Activated T-helper 9 cell treated with anti-CD3 and anti-CD28 coated beads, Interleukin-2, amount 50 U/mL, for 16 hours (primary cell): ENCODE results near the gene NPDC1.
A peak's percentile ranks its signal among the peaks of the same experiment; 100 is the strongest.

ENCODE experiments used
- DNase-seq: peaks from one replicate; pipeline ENCODE4 v3.0.0-alpha.2; 2020; ENCODE audit warnings: low read depth

Gene NPDC1

DNA sequence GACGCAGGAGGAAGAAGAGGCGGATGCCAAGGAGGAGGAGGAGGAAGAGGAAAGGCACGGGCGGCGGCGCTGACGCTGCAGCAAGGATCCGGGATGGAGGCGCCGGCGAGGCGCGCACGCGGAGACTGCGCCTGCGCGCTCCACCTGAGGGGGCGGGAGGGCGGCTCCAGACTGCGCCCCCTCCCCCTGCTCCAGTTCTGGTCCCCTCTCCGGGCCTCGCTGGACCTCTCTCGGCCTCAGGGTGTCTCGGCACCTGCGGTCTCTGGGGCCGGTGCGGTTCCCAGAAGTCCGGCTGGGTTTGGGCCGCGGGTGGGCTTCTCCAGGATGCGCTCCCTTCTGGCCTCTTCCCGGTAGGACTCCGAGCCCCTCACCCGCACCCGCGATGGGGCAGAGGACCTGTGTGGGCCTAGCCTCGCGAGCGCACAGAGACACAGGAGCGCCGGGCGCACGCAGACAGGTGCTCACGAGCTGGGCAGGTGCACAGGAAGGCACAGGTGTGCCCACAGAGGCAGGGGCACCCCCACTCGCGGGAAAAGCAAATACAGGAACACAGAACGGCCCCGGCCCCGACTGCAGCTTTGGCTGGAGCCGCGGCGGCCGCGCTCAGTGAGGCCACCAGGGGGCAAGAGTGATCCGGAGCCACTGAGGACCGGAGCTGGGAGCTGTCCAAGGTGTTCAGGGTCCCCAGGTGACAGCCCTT lies at the start of gene NPDC1:
Gene NPDC1, minus strand, starts transcription at position 90 of the 700 bp plus-strand sequence. CDS start 188 bp downstream, outside the sequence.
- DNase-seq, result peak; percentile 72

GRCh38 chr9:137089232-137089947 lies 43.4 kb upstream of the NPDC1 start:
- no peak for DNase-seq

DNA sequence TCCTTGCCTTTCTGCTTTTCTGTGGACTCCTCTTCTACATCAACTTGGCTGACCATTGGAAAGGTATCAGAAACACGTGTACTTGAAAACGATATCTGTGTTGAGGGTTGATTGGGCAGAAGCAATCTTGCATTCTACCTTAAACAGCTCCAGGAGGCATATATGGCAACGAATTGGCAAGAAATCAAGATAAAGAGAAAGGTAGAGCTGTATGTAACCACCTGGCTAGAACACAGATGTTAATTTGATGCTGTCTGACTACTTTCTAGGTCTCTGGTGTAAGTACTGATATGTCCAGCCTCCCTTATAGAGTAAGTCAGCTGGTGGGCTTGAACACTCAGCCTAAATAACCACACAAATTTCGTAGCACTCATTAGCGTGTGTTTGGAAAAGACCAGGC lies 42.1 kb upstream of the NPDC1 start:
- no peak for DNase-seq

DNA sequence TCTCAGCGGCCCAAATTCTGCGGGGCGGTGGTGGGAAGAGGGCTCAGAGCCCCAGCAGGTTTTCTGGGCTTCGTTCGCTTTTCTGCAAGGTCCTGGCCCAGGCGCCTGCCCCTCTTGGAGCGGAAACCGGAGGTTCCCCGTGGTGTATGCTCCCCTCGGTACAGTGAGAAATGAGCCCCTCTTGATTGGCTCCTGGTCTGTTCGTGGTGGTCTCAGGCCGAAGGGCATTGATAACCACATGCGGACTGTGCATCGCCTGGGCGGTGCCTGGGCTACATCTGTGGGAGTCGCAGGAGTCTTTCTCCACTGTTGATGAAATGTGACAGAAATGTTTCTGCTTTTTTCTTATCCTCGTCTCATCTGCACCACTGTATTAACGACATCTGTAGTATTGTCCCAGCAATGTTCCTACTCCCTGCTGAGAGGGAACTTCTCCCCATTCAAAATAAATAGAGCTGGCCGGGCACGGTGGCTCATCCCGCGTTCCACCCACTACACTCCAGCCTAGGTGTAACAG lies 41.5 kb upstream of the NPDC1 start:
- no peak for DNase-seq

DNA sequence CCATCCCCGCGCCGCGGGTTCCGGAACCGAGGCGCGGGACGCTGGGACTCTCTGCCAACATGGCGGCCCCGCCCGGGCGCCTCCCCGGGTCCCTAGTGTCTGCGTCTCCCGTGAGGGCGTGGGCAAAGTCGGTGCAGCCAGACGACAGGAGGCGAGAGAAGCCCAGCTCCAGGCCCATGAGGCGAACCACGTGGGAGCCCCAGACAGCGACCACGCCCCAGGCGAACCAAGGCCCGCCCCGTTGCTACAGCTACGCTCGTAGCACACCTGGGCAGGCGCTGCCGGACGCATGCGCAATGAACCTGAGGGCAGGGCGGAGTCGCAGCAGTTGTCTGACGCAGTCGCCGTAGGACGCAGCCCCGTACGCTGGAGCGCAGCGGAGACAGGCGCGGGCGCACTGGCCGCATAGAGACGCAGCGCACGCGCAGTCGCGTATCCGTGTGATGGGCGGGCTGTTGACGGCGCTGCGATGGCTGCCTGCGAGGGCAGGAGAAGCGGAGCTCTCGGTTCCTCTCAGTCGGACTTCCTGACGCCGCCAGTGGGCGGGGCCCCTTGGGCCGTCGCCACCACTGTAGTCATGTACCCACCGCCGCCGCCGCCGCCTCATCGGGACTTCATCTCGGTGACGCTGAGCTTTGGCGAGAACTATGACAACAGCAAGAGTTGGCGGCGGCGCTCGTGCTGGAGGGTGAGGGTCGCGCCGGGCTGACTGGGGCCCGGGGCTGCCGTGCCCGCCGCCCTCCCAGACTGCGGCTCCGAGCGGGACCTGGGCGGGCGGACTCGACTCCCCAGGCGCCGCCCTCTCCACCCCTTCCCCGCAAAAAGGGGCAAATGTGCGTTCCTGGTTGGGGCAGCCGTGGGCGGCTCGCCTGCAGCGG lies 40.8 kb upstream of the NPDC1 start, which contains the start of gene MAN1B1:
Gene MAN1B1, plus strand, starts transcription at position 455 of the 878 bp plus-strand sequence. Its CDS starts 15 bp downstream, at position 470.
- DNase-seq, result peak; percentile 99

- DNase-seq, result no peak
Measured at GRCh38 chr9:137085920-137086530, 40.0 kb upstream of the NPDC1 start.

GRCh38 chr9:137084526-137084925 lies 38.5 kb upstream of the NPDC1 start:
- no peak for DNase-seq

GRCh38 chr9:137083394-137084004 lies 37.5 kb upstream of the NPDC1 start:
- no peak for DNase-seq

DNA sequence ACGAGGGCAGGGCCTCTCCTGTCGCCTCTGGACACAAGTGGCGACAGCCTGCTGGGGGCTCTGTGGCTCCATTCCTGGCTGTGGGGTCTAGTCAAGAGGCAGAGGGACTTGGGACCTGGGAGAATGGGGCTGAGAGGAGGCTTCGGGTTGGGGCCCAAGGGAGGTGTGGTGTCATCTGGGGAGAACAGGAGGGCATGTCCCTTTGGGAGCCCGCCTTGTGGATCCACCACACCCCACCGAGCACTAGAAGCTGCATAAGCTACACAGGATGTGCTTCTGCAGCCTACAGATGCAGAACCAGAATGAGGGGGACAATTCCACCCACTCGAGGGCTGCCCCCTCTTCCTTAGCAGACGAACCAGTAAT lies 36.9 kb upstream of the NPDC1 start:
- DNase-seq, result no peak

DNA sequence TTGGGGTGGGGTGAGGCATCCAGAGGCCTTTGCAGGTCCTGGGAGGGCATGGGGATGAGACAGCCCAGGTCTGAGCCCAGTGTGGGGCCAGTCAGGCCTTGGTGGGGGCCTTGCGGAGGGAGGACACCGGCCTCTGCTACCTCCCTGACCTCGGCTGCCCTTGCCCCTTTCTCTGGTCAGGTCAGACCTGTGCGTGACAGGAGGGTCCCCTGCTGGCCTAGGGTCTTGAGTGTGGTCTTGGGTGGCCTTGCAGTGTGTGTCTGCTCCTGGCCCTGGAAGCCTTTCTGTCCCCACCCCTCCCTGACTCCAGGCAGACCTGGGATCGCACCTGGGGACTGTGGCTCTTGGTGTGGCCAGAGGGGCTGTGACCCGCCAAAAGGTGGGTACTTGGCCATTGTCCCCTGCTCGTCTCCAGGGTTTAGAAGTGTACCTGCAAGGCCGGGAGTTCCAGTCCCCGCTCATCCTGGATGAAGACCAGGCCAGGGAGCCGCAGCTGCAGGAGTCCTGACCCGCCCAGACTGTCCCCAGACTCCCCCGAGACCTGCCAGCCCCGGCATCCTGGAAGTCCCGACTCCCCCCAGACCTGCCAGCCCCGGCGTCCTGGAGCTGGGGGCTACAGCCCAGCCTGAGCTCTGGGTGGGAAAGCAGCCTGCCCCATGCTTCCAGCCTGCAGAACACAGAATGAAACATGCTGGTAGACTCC lies 36.4 kb upstream of the NPDC1 start:
- DNase-seq, result no peak

GRCh38 chr9:137080260-137081122 lies 34.5 kb upstream of the NPDC1 start:
- no peak for DNase-seq

DNA sequence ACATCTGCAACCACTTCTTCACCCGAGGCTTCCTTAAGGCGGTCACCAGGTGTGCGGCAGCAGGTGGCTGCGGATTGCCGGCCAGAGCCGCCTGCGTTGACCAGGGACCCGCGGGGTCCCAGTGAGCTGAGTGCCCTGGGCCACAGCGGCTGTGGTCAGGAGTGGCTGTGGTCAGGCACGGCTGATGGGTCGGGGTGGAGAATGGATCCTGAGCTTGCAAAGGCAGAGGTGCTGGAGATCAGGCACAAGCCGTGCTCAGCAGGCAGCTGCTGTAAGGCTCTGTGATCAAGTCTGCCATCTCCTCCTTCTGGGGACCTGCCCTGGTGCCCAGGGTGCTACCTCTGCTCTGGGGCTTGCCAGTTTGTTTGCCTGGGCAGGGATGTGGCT lies 33.4 kb upstream of the NPDC1 start:
- no peak for DNase-seq

DNA sequence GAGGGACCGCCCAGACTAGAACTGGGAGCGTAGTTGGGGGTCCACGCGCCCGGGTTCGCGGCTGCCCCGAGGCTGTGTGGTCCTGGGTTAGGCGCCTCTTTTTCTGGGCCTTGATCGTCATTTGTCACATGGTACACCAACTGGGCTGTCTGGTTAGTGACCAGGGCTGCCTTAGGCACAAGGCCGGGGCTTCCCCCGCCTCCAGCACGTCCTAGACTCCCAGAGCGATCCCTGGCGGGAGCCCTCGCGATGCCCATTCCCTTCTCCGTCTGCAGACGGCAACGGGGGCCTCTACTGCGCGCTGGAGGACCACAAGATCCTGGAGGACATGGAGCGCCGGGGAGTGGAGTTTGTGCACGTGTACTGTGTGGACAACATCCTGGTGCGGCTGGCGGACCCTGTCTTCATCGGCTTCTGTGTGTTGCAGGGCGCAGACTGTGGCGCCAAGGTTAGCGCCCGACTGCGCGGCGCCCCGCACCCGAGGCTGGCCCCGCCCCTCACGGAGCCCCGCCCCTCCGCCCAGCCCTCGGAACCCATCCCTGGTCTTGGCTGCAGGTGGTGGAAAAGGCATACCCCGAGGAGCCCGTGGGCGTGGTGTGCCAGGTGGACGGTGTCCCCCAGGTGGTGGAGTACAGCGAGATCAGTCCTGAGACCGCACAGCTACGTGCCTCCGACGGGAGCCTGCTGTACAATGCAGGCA lies 32.9 kb upstream of the NPDC1 start:
- DNase-seq, result no peak

- DNase-seq, result no peak
Measured at GRCh38 chr9:137077758-137078693, 32.0 kb upstream of the NPDC1 start.

GRCh38 chr9:137077010-137077747 lies 31.2 kb upstream of the NPDC1 start, which contains the start of gene UAP1L1:
UAP1L1 (plus strand) TSS chr9:137077517; CDS start chr9:137077533, 16 bp downstream.
- peak; percentile 24 for DNase-seq

DNA sequence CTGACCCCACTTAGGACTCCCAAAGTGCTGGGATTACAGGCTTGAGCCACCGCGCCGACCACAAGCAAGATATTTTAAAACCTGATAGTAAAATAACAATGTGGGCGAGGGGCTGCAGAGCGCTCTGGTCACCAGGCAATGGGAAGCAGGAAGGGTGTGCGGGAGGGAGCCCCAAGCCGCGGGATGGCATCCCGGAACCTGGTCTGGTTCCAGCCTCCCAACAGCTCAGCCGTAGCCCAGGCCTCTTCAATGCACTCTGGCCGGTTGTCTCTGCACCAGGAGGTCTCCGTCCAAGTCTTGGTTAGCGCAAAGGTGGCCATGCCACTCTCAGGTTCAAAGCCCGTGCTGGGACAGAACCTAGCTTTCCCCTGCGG lies 30.6 kb upstream of the NPDC1 start:
- no peak for DNase-seq

GRCh38 chr9:137075275-137075775 lies 29.3 kb upstream of the NPDC1 start:
- no peak for DNase-seq
